ENCODE results near the gene NOP58.

Gene NOP58

GRCh38 chr2:202289394-202290204, 24.0 kb downstream of the NOP58 start:
- TF ChIP-seq CTCF (IDR thresholded peaks at IDR 0.05; ENCODE audit: poor library complexity, severe bottlenecking): no peak
- Histone ChIP-seq H3K27ac (ENCODE audit: poor library complexity, severe bottlenecking) (no peak overlapping the region), H3K36me3 (ENCODE audit: low read depth) (peaks cover 100% of the 10 kb centered on the region), H3K9me3 (ENCODE audit: severe bottlenecking) (no peaks in the 10 kb centered on the region), H3K4me1 (ENCODE audit: insufficient read depth, poor library complexity, severe bottlenecking) (peaks cover 17% of the 10 kb centered on the region), H3K4me3 (ENCODE audit: severe bottlenecking) (no peak overlapping the region), H3K27me3 (ENCODE audit: insufficient read depth, poor library complexity, severe bottlenecking) (no peaks in the 10 kb centered on the region)
- no peak for DNase-seq (ENCODE audit: low spot score)
- ATAC-seq (ENCODE audit: low read depth): no peak

- no peak overlapping the region for H3K4me3 ChIP-seq (ENCODE audit: severe bottlenecking)
- peaks cover 19% of the 10 kb centered on the region for H3K4me1 ChIP-seq (ENCODE audit: insufficient read depth, poor library complexity, severe bottlenecking)
- H3K36me3 ChIP-seq (ENCODE audit: low read depth): peaks cover 97% of the 10 kb centered on the region
- H3K27ac ChIP-seq (ENCODE audit: poor library complexity, severe bottlenecking): no peak overlapping the region
- DNase-seq (ENCODE audit: low spot score): no peak
- H3K9me3 ChIP-seq (ENCODE audit: severe bottlenecking): no peaks in the 10 kb centered on the region
- no peak for ATAC-seq (ENCODE audit: low read depth)
- H3K27me3 ChIP-seq (ENCODE audit: insufficient read depth, poor library complexity, severe bottlenecking): no peaks in the 10 kb centered on the region
- no peak for TF ChIP-seq CTCF (IDR thresholded peaks at IDR 0.05; ENCODE audit: poor library complexity, severe bottlenecking)
Measured at GRCh38 chr2:202290316-202290715, 24.8 kb downstream of the NOP58 start.

- Histone ChIP-seq H3K36me3 (ENCODE audit: low read depth) (peaks cover 97% of the 10 kb centered on the region), H3K27ac (ENCODE audit: poor library complexity, severe bottlenecking) (no peak overlapping the region), H3K4me1 (ENCODE audit: insufficient read depth, poor library complexity, severe bottlenecking) (peaks cover 19% of the 10 kb centered on the region), H3K27me3 (ENCODE audit: insufficient read depth, poor library complexity, severe bottlenecking) (no peaks in the 10 kb centered on the region), H3K4me3 (ENCODE audit: severe bottlenecking) (no peak overlapping the region), H3K9me3 (ENCODE audit: severe bottlenecking) (no peaks in the 10 kb centered on the region)
- TF ChIP-seq CTCF (IDR thresholded peaks at IDR 0.05; ENCODE audit: poor library complexity, severe bottlenecking): no peak
- ATAC-seq (ENCODE audit: low read depth) (no peak), DNase-seq (ENCODE audit: low spot score) (no peak)
Measured at GRCh38 chr2:202290970-202291369, 25.4 kb downstream of the NOP58 start.

GRCh38 chr2:202299712-202300111, 34.1 kb downstream of the NOP58 start:
- ATAC-seq (ENCODE audit: low read depth): no peak
- Histone ChIP-seq H3K27me3 (ENCODE audit: insufficient read depth, poor library complexity, severe bottlenecking) (no peaks in the 10 kb centered on the region), H3K27ac (ENCODE audit: poor library complexity, severe bottlenecking) (no peak overlapping the region), H3K9me3 (ENCODE audit: severe bottlenecking) (no peaks in the 10 kb centered on the region), H3K4me1 (ENCODE audit: insufficient read depth, poor library complexity, severe bottlenecking) (peaks cover under 1% of the 10 kb centered on the region), H3K36me3 (ENCODE audit: low read depth) (peaks cover 97% of the 10 kb centered on the region), H3K4me3 (ENCODE audit: severe bottlenecking) (no peak overlapping the region)
- no peak for TF ChIP-seq CTCF (IDR thresholded peaks at IDR 0.05; ENCODE audit: poor library complexity, severe bottlenecking)
- DNase-seq (ENCODE audit: low spot score): no peak

DNA sequence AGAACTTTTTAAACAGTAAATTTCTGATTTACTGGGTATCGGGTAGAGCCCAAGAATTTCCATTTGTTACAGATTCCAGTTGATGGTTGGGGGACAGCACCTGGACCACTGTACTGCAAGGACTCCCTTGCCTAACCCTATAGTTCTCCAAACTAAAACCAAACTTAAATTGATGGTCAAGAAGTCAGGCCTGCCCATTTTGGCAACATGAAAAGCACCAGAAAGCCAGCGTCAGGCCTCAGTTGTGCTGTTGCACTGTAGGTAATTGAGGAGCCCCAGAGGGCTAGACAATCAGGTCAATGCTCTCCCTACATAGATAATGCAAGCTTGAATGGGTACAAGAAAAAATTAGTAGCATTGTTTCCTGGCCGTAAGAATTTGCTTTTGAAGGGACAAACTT, 40.5 kb downstream of the NOP58 start:
- no peak for TF ChIP-seq CTCF (IDR thresholded peaks at IDR 0.05; ENCODE audit: poor library complexity, severe bottlenecking)
- Histone ChIP-seq H3K27me3 (ENCODE audit: insufficient read depth, poor library complexity, severe bottlenecking) (no peaks in the 10 kb centered on the region), H3K4me1 (ENCODE audit: insufficient read depth, poor library complexity, severe bottlenecking) (no peaks in the 10 kb centered on the region), H3K36me3 (ENCODE audit: low read depth) (peaks cover 77% of the 10 kb centered on the region), H3K27ac (ENCODE audit: poor library complexity, severe bottlenecking) (no peak overlapping the region), H3K9me3 (ENCODE audit: severe bottlenecking) (no peaks in the 10 kb centered on the region), H3K4me3 (ENCODE audit: severe bottlenecking) (no peak overlapping the region)
- DNase-seq (ENCODE audit: low spot score) (no peak), ATAC-seq (ENCODE audit: low read depth) (no peak)

Data from RWPE2 (cell line).